GM10266 (cell line): ENCODE measurements around the gene SEMA5A.

Source experiments
- DNase-seq: peaks from one replicate; pipeline ENCODE4 v3.0.0; 2012; ENCODE audit errors: extremely low spot score
- CTCF ChIP-seq: IDR thresholded peaks from 2 replicates; pipeline ENCODE4 v1.5.1; 2012; ENCODE audit warnings: mild to moderate bottlenecking, low read depth; ENCODE audit not compliant: control insufficient read depth, insufficient read depth; ENCODE audit errors: missing control alignments

Gene SEMA5A

GRCh38 chr5:9226016-9226536 lies 319.8 kb downstream of the SEMA5A start:
- no peak for TF ChIP-seq CTCF
- DNase-seq = no peak

- DNase-seq = no peak
- no peak for TF ChIP-seq CTCF
These were observed 323.6 kb downstream of the SEMA5A start for GRCh38 chr5:9222054-9222976.

GRCh38 chr5:9218358-9218757 lies 327.5 kb downstream of the SEMA5A start:
- TF ChIP-seq CTCF = no peak
- DNase-seq = no peak

GRCh38 chr5:9212605-9213004 lies 333.3 kb downstream of the SEMA5A start:
- TF ChIP-seq CTCF = no peak
- DNase-seq = no peak

- DNase-seq = no peak
- no peak for TF ChIP-seq CTCF
These were observed 335.9 kb downstream of the SEMA5A start for GRCh38 chr5:9209846-9210492.

GRCh38 chr5:9207817-9208418 lies 338.0 kb downstream of the SEMA5A start:
- DNase-seq = peak; percentile 38
- TF ChIP-seq CTCF = peak; percentile 58
